Measurements from ENCODE around the gene ZFHX3. TPM values are rescaled to one million over a fixed set of nuclear protein-coding genes. Genes with fewer than 3 reads are reported as not detected.

The ZFHX3 gene
- total RNA-seq, 1 experiment from 2014 or later, result 21.8 TPM

DNA sequence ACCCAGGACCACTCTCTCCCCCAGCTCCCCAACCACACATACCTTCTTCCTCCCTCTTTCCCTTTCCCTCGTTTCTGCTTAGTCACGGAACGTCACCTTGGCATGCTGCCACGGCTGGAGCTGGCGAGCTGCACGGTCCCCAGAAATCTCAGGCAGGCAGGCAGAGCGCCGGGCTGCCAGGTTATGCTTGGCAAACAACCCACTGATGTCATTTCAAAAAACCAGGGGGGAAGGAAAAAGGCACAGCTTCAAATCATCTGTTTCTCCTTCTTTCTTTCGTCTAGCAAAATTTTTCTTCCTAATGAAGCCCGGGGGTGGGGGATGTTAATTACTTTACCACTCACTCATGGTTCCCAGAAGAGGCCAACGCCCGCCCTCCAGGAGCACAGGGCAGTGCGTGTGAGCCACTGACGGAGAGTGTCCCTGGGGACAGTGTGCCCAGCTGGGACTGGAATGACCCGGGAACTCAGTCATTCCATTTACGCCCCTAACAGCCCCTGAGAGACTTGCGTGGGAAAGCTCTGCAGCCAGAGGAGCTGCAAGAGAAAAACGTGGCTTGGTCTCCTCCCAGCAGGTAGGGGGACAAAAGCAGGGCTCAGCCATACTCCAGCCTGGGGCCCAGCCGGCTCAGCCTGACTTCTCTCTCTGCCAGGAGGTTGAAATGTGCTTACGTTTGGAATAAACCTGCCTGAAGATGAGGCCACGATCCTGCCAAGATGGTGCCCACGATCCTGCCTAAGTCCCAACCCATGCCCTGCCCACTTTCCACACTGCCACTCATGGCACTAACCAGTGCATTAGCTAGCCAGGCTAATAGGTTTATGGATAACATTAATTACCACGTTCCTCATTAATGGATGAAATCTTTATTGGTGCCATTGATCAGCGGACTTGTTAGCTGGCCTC is 198.9 kb downstream of the ZFHX3 start:
- no peak for TF ChIP-seq EZH2 (IDR thresholded peaks at IDR 0.05; ENCODE audit: borderline replicate concordance, low read depth, low read length, poor library complexity, severe bottlenecking)
- TF ChIP-seq, protein P1, sequence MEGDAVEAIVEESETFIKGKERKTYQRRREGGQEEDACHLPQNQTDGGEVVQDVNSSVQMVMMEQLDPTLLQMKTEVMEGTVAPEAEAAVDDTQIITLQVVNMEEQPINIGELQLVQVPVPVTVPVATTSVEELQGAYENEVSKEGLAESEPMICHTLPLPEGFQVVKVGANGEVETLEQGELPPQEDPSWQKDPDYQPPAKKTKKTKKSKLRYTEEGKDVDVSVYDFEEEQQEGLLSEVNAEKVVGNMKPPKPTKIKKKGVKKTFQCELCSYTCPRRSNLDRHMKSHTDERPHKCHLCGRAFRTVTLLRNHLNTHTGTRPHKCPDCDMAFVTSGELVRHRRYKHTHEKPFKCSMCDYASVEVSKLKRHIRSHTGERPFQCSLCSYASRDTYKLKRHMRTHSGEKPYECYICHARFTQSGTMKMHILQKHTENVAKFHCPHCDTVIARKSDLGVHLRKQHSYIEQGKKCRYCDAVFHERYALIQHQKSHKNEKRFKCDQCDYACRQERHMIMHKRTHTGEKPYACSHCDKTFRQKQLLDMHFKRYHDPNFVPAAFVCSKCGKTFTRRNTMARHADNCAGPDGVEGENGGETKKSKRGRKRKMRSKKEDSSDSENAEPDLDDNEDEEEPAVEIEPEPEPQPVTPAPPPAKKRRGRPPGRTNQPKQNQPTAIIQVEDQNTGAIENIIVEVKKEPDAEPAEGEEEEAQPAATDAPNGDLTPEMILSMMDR (conservative IDR thresholded peaks at IDR 0.05; ENCODE audit: low read depth, low read length), result no peak
- POLR2A ChIA-PET (ENCODE audit: low non-redundant PET), result no interaction called here
- Histone ChIP-seq H3K4me3 (ENCODE audit: low read depth, low read length, poor library complexity, severe bottlenecking) (peak overlapping the region; percentile 5), H3K9me3 (ENCODE audit: low read depth, low read length, poor library complexity, severe bottlenecking) (no peaks in the 10 kb centered on the region), H3K27me3 (replicated peaks; ENCODE audit: insufficient read depth, low read depth, low read length, poor library complexity) (no peaks in the 10 kb centered on the region), H3K36me3 (ENCODE audit: insufficient read depth, low read length, poor library complexity, severe bottlenecking) (no peaks in the 10 kb centered on the region), H3K27ac (ENCODE audit: low read depth, low read length, poor library complexity, severe bottlenecking) (peak overlapping the region; percentile 75), H3K4me1 (ENCODE audit: insufficient read depth, low read length, poor library complexity, severe bottlenecking) (peaks cover 29% of the 10 kb centered on the region)
- CTCF ChIA-PET, result interaction anchor here (0.6 to 1.1 kb wide), 5 partner anchors 8 to 327 kb away, joined by 3 to 6 read pairs (median 3); no protein-coding TSS in a partner anchor
- peak; percentile 90 for DNase-seq (ENCODE audit: low spot score)
- intact Hi-C loops (cut with micrococcal nuclease; ENCODE audit: unreplicated experiment), result loop anchor here (5.0 kb wide), 1 partner anchor 208 kb away; no protein-coding TSS in a partner anchor
- no TSS peak for BruUV-seq (replicated peaks)

DNA sequence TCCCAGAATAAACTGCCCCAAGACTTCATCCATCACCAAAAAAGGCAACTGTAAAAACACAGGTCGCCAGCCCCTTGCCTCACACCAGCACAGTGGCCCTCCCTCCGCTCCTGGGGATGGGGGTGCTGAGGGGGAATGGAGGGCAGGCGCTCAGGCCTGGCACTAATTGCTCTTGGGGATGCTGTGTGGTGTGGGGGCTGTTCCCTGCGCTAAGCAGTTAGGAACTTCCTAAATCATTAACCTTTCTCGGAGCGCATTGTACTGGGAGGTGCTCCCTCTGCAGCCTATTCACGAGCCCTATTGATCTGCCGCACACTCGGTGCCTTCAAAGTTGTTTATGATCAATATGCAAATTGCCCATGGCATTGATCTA is 199.9 kb downstream of the ZFHX3 start:
- no peaks in the 10 kb centered on the region for H3K27me3 ChIP-seq (replicated peaks; ENCODE audit: insufficient read depth, low read depth, low read length, poor library complexity)
- no peaks in the 10 kb centered on the region for H3K36me3 ChIP-seq (ENCODE audit: insufficient read depth, low read length, poor library complexity, severe bottlenecking)
- ChIA-PET POLR2A (ENCODE audit: low non-redundant PET) (no interaction called here), CTCF (interaction anchor here (0.8 to 1.0 kb wide), 2 partner anchors 9 to 15 kb away, joined by 4 to 5 read pairs; no protein-coding TSS in a partner anchor)
- peaks cover 28% of the 10 kb centered on the region for H3K4me1 ChIP-seq (ENCODE audit: insufficient read depth, low read length, poor library complexity, severe bottlenecking)
- BruUV-seq (replicated peaks), result no TSS peak
- TF ChIP-seq, protein P1 (conservative IDR thresholded peaks at IDR 0.05; ENCODE audit: low read depth, low read length), result no peak
- TF ChIP-seq EZH2 (IDR thresholded peaks at IDR 0.05; ENCODE audit: borderline replicate concordance, low read depth, low read length, poor library complexity, severe bottlenecking), result no peak
- H3K4me3 ChIP-seq (ENCODE audit: low read depth, low read length, poor library complexity, severe bottlenecking), result no peak overlapping the region
- intact Hi-C loops (cut with micrococcal nuclease; ENCODE audit: unreplicated experiment), result loop anchor here (5.0 kb wide), 1 partner anchor 209 kb away; no protein-coding TSS in a partner anchor
- DNase-seq (ENCODE audit: low spot score), result no peak
- H3K9me3 ChIP-seq (ENCODE audit: low read depth, low read length, poor library complexity, severe bottlenecking), result no peaks in the 10 kb centered on the region
- peak overlapping the region; percentile 75 for H3K27ac ChIP-seq (ENCODE audit: low read depth, low read length, poor library complexity, severe bottlenecking)

DNA sequence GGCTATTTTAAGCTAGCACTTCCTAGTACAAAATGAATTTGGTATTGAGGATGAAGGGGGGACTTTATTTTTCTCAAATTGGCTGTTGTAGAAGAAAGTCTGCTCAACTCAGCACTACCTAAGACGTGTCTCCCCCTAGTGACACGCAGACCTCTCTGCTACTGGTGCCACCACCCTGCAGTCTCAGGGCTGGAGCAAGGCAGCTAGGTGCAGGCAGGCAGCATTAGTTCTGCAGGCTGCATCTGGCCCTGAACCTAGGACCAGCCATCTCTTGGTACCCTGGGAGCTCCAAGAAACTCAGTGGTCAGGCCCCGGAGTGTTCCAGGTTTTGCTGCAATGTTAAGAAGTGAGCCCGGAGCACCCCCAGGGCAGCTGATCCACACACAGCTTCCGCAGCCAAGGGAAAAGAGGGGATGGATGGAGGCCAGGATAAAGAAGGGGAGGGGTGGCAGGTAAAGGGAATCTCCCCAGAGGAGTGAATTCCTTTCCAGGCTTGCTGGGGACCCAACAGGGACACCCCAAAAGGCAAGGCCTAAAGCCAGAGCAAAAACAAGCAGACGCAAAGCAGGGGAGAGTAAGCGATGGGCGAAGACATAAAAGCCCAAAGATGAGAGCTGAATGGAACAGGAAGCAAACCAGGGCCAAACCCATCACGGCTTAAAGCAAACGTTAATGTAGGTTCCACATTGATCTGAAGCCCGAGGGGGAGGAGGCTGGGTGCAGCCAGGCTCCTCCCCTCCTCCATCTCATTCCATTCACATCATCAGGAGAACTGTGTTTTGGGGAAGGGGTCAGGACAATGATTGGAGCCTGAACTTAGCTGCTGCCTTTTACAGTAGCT is 200.5 kb downstream of the ZFHX3 start:
- intact Hi-C loops (cut with micrococcal nuclease; ENCODE audit: unreplicated experiment), result loop anchor here (5.0 kb wide), 1 partner anchor 210 kb away; no protein-coding TSS in a partner anchor
- H3K27me3 ChIP-seq (replicated peaks; ENCODE audit: insufficient read depth, low read depth, low read length, poor library complexity), result no peaks in the 10 kb centered on the region
- DNase-seq (ENCODE audit: low spot score), result peak; percentile 66
- BruUV-seq (replicated peaks), result no TSS peak
- H3K36me3 ChIP-seq (ENCODE audit: insufficient read depth, low read length, poor library complexity, severe bottlenecking), result no peaks in the 10 kb centered on the region
- POLR2A ChIA-PET (ENCODE audit: low non-redundant PET), result no interaction called here
- CTCF ChIA-PET, result interaction anchor here (0.5 to 1.0 kb wide), 3 partner anchors 15 to 252 kb away, joined by 3 to 12 read pairs (median 5); no protein-coding TSS in a partner anchor
- no peak overlapping the region for H3K4me3 ChIP-seq (ENCODE audit: low read depth, low read length, poor library complexity, severe bottlenecking)
- H3K27ac ChIP-seq (ENCODE audit: low read depth, low read length, poor library complexity, severe bottlenecking), result peak overlapping the region; percentile 75
- H3K9me3 ChIP-seq (ENCODE audit: low read depth, low read length, poor library complexity, severe bottlenecking), result no peaks in the 10 kb centered on the region
- peaks cover 28% of the 10 kb centered on the region for H3K4me1 ChIP-seq (ENCODE audit: insufficient read depth, low read length, poor library complexity, severe bottlenecking)
- TF ChIP-seq, protein P1 (conservative IDR thresholded peaks at IDR 0.05; ENCODE audit: low read depth, low read length), result peak; percentile 71
- TF ChIP-seq EZH2 (IDR thresholded peaks at IDR 0.05; ENCODE audit: borderline replicate concordance, low read depth, low read length, poor library complexity, severe bottlenecking), result no peak

Measured in A673 (cell line).